GM19372 (cell line): ENCODE results near the gene EEIG1.

Experiments used
- ATAC-seq: cut with Tn5 transposase; IDR thresholded peaks from one replicate; pipeline ENCODE4 v1.9.1; 2021; ENCODE audit warnings: mild to moderate bottlenecking, low read depth, moderate library complexity; ENCODE audit not compliant: unreplicated experiment

Gene EEIG1

GRCh38 chr9:127942216-127943010 is 38.4 kb downstream of the EEIG1 start:
- ATAC-seq, result no peak

- no peak for ATAC-seq
Observed at GRCh38 chr9:127941961-127942215, 38.9 kb downstream of the EEIG1 start.

- ATAC-seq, result no peak
Observed at GRCh38 chr9:127941062-127941960, 39.5 kb downstream of the EEIG1 start.

- no peak for ATAC-seq
Observed at GRCh38 chr9:127940593-127940992, 40.2 kb downstream of the EEIG1 start.

- no peak for ATAC-seq
Observed at GRCh38 chr9:127938298-127938690, 42.5 kb downstream of the EEIG1 start.

GRCh38 chr9:127937388-127938297 is 43.1 kb downstream of the EEIG1 start, which contains the start of gene DPM2:
TSS of gene DPM2 (minus strand) at chr9:127937854. CDS start at chr9:127937820, 34 bp downstream.
- peak; percentile 92 for ATAC-seq

- ATAC-seq, result no peak
Observed at GRCh38 chr9:127937056-127937387, 43.8 kb downstream of the EEIG1 start.

- ATAC-seq, result no peak
Observed at GRCh38 chr9:127936347-127936852, 44.4 kb downstream of the EEIG1 start.

- ATAC-seq, result no peak
Observed at GRCh38 chr9:127935765-127936221, 45.0 kb downstream of the EEIG1 start.

GRCh38 chr9:127934986-127935385 is 45.8 kb downstream of the EEIG1 start:
- ATAC-seq, result no peak

- no peak for ATAC-seq
Observed at GRCh38 chr9:127934248-127934647, 46.5 kb downstream of the EEIG1 start.

- ATAC-seq, result peak; percentile 42
Observed at GRCh38 chr9:127931092-127931881, 49.5 kb downstream of the EEIG1 start.
